ENCODE data around the gene CDH6. TPM values are rescaled to one million over a fixed set of nuclear protein-coding genes. Genes with fewer than 3 reads are reported as not detected.

Gene CDH6
- total RNA-seq: 10 to 100 TPM in 1 of 2 donors, 1 to 10 TPM in 1; 5.2 to 10.7 TPM
- polyA plus RNA-seq: 1 to 10 TPM in 1 of 2 donors, under 1 TPM in 1; 0.25 to 3.6 TPM
- long read RNA-seq, donor 1, partial matches to known transcripts: 5 of 16 reads
- long read RNA-seq, donor 1, other reads (novel, unspliced or antisense): 7 of 16 reads
- long read RNA-seq, donor 2, full-length matches to known transcripts: 2 of 5 reads
- long read RNA-seq, donor 2, partial matches to known transcripts: 0 of 5 reads
- long read RNA-seq, donor 2, other reads (novel, unspliced or antisense): 3 of 5 reads

DNA sequence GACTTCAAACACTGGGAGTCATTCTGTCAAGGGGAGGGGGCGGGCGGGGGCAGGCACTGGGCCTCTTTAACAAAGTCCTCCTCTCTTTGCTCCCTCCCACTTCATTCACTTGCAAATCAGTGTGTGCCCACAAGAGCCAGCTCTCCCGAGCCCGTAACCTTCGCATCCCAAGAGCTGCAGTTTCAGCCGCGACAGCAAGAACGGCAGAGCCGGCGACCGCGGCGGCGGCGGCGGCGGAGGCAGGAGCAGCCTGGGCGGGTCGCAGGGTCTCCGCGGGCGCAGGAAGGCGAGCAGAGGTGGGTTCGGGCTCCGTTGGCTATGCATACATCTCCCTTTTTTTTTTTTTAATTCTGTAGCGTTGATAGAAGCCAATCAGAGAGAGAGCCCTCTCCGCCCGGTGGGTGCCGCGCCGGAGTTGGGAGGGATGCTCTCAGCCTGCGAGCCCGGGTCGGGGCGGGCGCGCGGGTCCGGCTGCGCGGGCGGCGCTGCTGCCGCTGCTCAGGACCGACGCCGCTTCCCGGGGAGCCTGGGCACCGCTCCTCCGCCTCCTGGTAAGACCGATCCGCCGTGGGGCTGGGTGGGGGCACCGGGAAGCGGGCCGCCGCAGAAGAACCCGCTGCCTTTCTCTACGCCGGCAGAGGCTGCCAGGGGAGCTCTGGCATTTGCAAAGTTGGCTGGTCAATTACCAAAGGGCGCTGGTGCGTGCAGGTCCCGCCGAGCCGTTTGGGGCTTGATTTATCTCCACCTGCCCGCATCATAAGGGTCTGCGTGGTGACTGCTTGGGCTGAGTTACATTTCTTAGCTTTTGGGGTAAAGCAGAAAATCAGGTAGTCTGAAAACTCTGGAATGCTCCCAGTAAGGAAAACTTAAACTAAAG is at the start of gene CDH6:
TSS of gene CDH6 (plus strand) at position 96 of the 877 bp plus-strand sequence. CDS start 73,788 bp downstream, outside the sequence.
- ATAC-seq (ENCODE audit: low FRiP score): peak; percentile 66
- H3K27ac ChIP-seq (ENCODE audit: low read depth in 1 of 2, low read length in 2 of 2): no peak within 1 kb of the TSS
- no peaks in the 10 kb centered on the region for H3K9me3 ChIP-seq (ENCODE audit: control insufficient read depth, low read length)
- peak; percentile 55 to 80 for DNase-seq
- intact Hi-C loops (cut with DNase I): loop anchor here in 1 of 2 donors (10.0 kb wide), 1 partner anchor 319 kb away; no protein-coding TSS in a partner anchor
- H3K27me3 ChIP-seq (ENCODE audit: control insufficient read depth in 1 of 2, insufficient read depth in 2 of 2, low read length in 1 of 2): no peaks in the 10 kb centered on the region
- 0 to 1% methylated on average over 67 of the region's 67 CpGs for WGBS, 2 donors
- peak within 1 kb of the TSS; percentile 45 to 62 for H3K4me3 ChIP-seq (ENCODE audit: low read length in 2 of 2)
- peaks cover 0 to 2% of the 10 kb centered on the region in 2 donors for H3K4me1 ChIP-seq (ENCODE audit: control insufficient read depth in 1 of 2, insufficient read depth in 2 of 2, low read length in 2 of 2)
- H3K36me3 ChIP-seq (ENCODE audit: control insufficient read depth in 1 of 2, insufficient read depth in 2 of 2, low read length in 1 of 2): no peaks in the 10 kb centered on the region

DNA sequence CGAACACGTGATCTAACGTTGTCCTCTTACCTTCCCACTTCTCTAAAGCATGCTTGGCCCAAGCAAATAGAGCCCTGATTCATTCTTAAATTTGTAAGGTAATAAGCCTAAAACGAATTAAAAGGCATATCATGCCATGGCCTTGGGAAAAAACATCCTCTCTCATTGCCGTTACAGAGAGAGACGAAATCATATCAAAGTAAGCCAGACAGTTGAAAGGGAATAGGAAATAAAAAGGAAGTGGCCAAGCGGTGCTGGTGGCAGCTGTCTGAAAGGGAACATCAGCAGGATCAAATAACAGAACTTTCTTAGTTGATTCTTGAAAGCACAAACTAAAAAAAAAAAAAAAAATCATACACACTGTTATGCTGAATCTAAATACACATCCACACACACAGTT is 49.1 kb upstream of the CDH6 start:
- WGBS, 2 donors: 86 to 91% methylated on average over 7 of the region's 7 CpGs
- no peak for ATAC-seq (ENCODE audit: low FRiP score)

DNA sequence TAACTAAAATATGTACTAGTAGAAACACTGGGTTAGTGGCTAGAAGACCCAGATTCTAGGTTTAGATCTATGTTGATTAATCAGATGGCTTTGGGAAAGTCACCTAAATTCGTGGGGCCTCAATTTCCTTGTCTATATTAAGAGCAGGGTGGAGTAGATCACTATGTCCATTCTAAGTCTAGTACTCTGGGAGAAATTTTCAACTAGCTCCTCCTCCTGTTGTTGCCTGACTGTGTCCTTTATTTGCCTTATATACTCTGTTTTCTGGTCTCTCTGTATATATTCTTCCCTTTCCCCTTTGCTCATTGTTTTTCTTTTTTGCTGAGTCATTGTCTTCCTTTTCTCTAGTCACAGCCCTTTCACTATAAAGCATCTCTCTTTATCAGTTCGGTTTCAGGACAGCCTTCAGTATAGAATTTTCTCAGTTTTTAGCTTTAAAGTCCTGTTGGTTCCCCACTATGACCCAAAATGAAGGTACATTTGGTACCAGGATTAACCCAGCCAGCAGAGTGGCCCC is 44.5 kb upstream of the CDH6 start:
- H3K4me3 ChIP-seq (ENCODE audit: low read length in 2 of 2): no peak overlapping the region
- H3K4me1 ChIP-seq (ENCODE audit: control insufficient read depth in 1 of 2, insufficient read depth in 2 of 2, low read length in 2 of 2): no peaks in the 10 kb centered on the region
- H3K27ac ChIP-seq (ENCODE audit: low read depth in 1 of 2, low read length in 2 of 2): no peak overlapping the region
- H3K27me3 ChIP-seq (ENCODE audit: control insufficient read depth in 1 of 2, insufficient read depth in 2 of 2, low read length in 1 of 2): no peaks in the 10 kb centered on the region
- no peak for ATAC-seq (ENCODE audit: low FRiP score)
- no peaks in the 10 kb centered on the region for H3K36me3 ChIP-seq (ENCODE audit: control insufficient read depth in 1 of 2, insufficient read depth in 2 of 2, low read length in 1 of 2)
- 79 to 87% methylated on average over 2 of the region's 2 CpGs for WGBS, 2 donors
- intact Hi-C loops (cut with DNase I): no loop called here
- DNase-seq: no peak
- peaks cover 2% of the 10 kb centered on the region for H3K9me3 ChIP-seq (ENCODE audit: control insufficient read depth, low read length)

More for the DNA sequence above, 49.1 kb upstream of the CDH6 start:
- Histone ChIP-seq H3K27ac (ENCODE audit: low read depth in 1 of 2, low read length in 2 of 2) (no peak overlapping the region), H3K4me1 (ENCODE audit: control insufficient read depth in 1 of 2, insufficient read depth in 2 of 2, low read length in 2 of 2) (no peaks in the 10 kb centered on the region), H3K27me3 (ENCODE audit: control insufficient read depth in 1 of 2, insufficient read depth in 2 of 2, low read length in 1 of 2) (no peaks in the 10 kb centered on the region), H3K36me3 (ENCODE audit: control insufficient read depth in 1 of 2, insufficient read depth in 2 of 2, low read length in 1 of 2) (no peaks in the 10 kb centered on the region), H3K4me3 (ENCODE audit: low read length in 2 of 2) (no peak overlapping the region), H3K9me3 (ENCODE audit: control insufficient read depth, low read length) (no peaks in the 10 kb centered on the region)
- intact Hi-C loops (cut with DNase I): no loop called here
- DNase-seq: no peak

DNA sequence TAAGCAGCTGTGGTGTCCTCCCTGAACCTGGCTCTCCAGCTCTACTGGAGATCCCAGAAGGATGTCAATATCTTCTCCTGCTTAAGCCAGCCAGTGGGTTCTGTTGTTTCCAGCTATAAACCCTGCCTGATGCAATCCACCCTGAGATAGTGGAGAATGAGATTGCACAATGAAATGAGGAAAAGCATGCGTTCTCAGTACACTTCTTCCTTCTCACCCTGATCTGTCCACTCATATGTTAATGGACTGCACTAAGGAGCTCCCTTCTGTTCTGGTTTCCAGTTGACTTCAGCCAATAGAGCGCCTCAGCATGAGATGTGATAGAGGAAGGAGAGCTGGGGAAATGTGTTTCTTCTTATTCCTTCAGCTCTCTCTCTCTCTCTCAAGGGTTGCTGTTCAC is 40.0 kb upstream of the CDH6 start:
- intact Hi-C loops (cut with DNase I): no loop called here
- ATAC-seq (ENCODE audit: low FRiP score) (no peak), DNase-seq (no peak)
- no peaks in the 10 kb centered on the region for H3K36me3 ChIP-seq (ENCODE audit: control insufficient read depth in 1 of 2, insufficient read depth in 2 of 2, low read length in 1 of 2)
- no peaks in the 10 kb centered on the region for H3K27me3 ChIP-seq (ENCODE audit: control insufficient read depth in 1 of 2, insufficient read depth in 2 of 2, low read length in 1 of 2)
- no peaks in the 10 kb centered on the region for H3K4me1 ChIP-seq (ENCODE audit: control insufficient read depth in 1 of 2, insufficient read depth in 2 of 2, low read length in 2 of 2)
- H3K4me3 ChIP-seq (ENCODE audit: low read length in 2 of 2): no peak overlapping the region
- H3K9me3 ChIP-seq (ENCODE audit: control insufficient read depth, low read length): peaks cover 2% of the 10 kb centered on the region
- no peak overlapping the region for H3K27ac ChIP-seq (ENCODE audit: low read depth in 1 of 2, low read length in 2 of 2)
- WGBS, 2 donors: 89 to 95% methylated on average over 2 of the region's 2 CpGs

DNA sequence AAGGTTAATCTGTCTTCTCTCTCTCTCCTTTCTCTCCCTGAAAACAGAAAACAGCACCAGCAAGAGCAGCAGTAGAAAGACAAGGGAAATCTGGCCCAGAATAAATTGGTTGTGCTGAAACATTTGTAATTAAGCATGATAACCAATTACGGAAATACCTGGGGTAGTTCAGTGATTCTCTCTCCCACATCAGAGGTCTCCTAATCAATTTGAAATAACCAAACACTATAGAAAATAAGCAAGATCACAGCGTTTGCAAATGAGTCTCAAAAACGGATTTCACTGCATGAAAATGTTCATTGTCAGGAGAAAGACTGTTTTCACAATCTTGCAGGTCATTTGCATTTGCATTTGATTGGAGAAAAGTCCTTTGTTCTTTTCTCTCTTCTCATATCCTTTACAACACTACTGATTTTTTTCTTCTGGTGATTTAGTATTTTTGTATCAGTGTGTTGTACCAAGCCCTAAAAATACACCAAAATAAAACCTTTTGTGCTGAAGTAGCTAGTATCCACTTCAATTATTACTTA is 36.8 kb upstream of the CDH6 start:
- H3K4me3 ChIP-seq (ENCODE audit: low read length in 2 of 2): no peak overlapping the region
- intact Hi-C loops (cut with DNase I): no loop called here
- 81 to 82% methylated on average over 3 of the region's 3 CpGs for WGBS, 2 donors
- ATAC-seq (ENCODE audit: low FRiP score) (no peak), DNase-seq (no peak)
- H3K36me3 ChIP-seq (ENCODE audit: control insufficient read depth in 1 of 2, insufficient read depth in 2 of 2, low read length in 1 of 2): no peaks in the 10 kb centered on the region
- H3K27ac ChIP-seq (ENCODE audit: low read depth in 1 of 2, low read length in 2 of 2): no peak overlapping the region
- H3K27me3 ChIP-seq (ENCODE audit: control insufficient read depth in 1 of 2, insufficient read depth in 2 of 2, low read length in 1 of 2): no peaks in the 10 kb centered on the region
- no peaks in the 10 kb centered on the region for H3K4me1 ChIP-seq (ENCODE audit: control insufficient read depth in 1 of 2, insufficient read depth in 2 of 2, low read length in 2 of 2)
- H3K9me3 ChIP-seq (ENCODE audit: control insufficient read depth, low read length): no peaks in the 10 kb centered on the region

DNA sequence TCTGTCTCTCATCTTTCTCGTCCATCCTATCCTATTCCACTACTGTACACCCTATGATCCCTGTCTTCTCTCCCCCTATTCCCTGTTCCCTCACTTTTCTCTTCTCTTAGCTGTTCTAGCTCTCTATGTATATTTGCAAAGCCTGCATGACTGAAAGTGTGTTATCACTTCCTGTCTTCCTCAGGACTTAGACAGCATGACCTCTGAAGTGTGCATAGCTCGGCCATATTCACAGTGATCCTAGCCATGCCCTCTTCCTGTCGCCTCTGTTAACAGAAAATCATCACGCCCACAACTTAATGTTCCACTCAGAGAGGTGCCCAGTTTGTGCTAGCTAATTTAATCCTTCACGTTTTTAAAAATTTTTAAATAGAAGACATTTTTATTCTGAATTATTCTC is 35.8 kb upstream of the CDH6 start:
- intact Hi-C loops (cut with DNase I): no loop called here
- Histone ChIP-seq H3K36me3 (ENCODE audit: control insufficient read depth in 1 of 2, insufficient read depth in 2 of 2, low read length in 1 of 2) (no peaks in the 10 kb centered on the region), H3K27me3 (ENCODE audit: control insufficient read depth in 1 of 2, insufficient read depth in 2 of 2, low read length in 1 of 2) (no peaks in the 10 kb centered on the region), H3K4me1 (ENCODE audit: control insufficient read depth in 1 of 2, insufficient read depth in 2 of 2, low read length in 2 of 2) (no peaks in the 10 kb centered on the region), H3K27ac (ENCODE audit: low read depth in 1 of 2, low read length in 2 of 2) (no peak overlapping the region), H3K4me3 (ENCODE audit: low read length in 2 of 2) (no peak overlapping the region), H3K9me3 (ENCODE audit: control insufficient read depth, low read length) (no peaks in the 10 kb centered on the region)
- ATAC-seq (ENCODE audit: low FRiP score) (no peak), DNase-seq (no peak)
- WGBS, 2 donors: 37 to 40% methylated on average over 5 of the region's 5 CpGs

DNA sequence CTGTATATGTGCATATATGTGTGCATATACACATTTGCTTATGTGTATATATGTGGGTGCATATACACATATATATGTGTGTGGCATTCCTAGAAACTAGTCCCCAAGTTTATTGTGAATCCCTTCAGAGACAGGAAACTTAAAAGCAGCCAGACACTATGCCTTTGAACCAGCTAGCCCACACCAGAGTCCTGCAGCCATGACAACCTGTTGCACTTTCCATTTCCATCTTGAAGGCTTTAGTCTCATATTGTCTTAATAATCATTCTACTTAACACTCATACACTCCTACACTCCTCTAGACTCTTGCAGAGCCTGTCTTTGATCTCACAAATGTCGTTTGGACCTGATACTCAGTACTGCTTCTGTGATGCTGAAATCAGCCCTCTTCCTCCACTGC is 34.8 kb upstream of the CDH6 start:
- H3K27ac ChIP-seq (ENCODE audit: low read depth in 1 of 2, low read length in 2 of 2): no peak overlapping the region
- DNase-seq: no peak
- intact Hi-C loops (cut with DNase I): no loop called here

DNA sequence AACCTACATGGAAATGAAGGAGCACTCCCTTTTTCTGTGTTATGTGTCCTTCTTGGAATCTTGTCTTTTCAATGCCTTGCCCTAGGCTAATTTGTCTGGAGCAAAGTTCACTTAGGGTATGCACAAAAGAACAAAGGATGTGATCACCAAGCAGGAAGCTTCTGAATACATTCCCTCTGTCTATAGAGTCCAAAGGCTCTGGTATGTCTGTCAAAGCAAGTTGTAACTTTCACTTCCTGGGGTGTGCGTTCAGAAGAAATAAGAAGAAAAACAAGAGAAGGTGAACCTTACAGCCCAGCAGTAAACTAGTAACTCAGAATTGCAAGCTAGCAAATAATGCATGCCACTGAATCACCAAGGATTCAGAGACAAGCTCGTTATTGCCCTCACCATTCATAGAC is 31.7 kb upstream of the CDH6 start:
- Histone ChIP-seq H3K4me1 (ENCODE audit: control insufficient read depth in 1 of 2, insufficient read depth in 2 of 2, low read length in 2 of 2) (no peaks in the 10 kb centered on the region), H3K27me3 (ENCODE audit: control insufficient read depth in 1 of 2, insufficient read depth in 2 of 2, low read length in 1 of 2) (no peaks in the 10 kb centered on the region), H3K9me3 (ENCODE audit: control insufficient read depth, low read length) (no peaks in the 10 kb centered on the region), H3K27ac (ENCODE audit: low read depth in 1 of 2, low read length in 2 of 2) (no peak overlapping the region), H3K4me3 (ENCODE audit: low read length in 2 of 2) (no peak overlapping the region), H3K36me3 (ENCODE audit: control insufficient read depth in 1 of 2, insufficient read depth in 2 of 2, low read length in 1 of 2) (no peaks in the 10 kb centered on the region)
- 16% methylated on average over 2 of the region's 2 CpGs for WGBS, 2 donors
- intact Hi-C loops (cut with DNase I): no loop called here
- DNase-seq (no peak), ATAC-seq (ENCODE audit: low FRiP score) (no peak)

More for the DNA sequence above, 34.8 kb upstream of the CDH6 start:
- H3K4me3 ChIP-seq (ENCODE audit: low read length in 2 of 2): no peak overlapping the region
- no peak for ATAC-seq (ENCODE audit: low FRiP score)
- no peaks in the 10 kb centered on the region for H3K4me1 ChIP-seq (ENCODE audit: control insufficient read depth in 1 of 2, insufficient read depth in 2 of 2, low read length in 2 of 2)
- no peaks in the 10 kb centered on the region for H3K36me3 ChIP-seq (ENCODE audit: control insufficient read depth in 1 of 2, insufficient read depth in 2 of 2, low read length in 1 of 2)
- H3K9me3 ChIP-seq (ENCODE audit: control insufficient read depth, low read length): no peaks in the 10 kb centered on the region
- H3K27me3 ChIP-seq (ENCODE audit: control insufficient read depth in 1 of 2, insufficient read depth in 2 of 2, low read length in 1 of 2): no peaks in the 10 kb centered on the region
- 88 to 90% methylated on average over 1 of the region's 1 CpG for WGBS, 2 donors

All from aorta (tissue), 5 donors.